ENCODE measurements around the gene NBR1.
"Not testable (repeated sequence)": the region's sequence is repeated elsewhere in the genome, so short reads cannot be mapped to it uniquely, and the experiment has no call there.

NBR1 gene

DNA sequence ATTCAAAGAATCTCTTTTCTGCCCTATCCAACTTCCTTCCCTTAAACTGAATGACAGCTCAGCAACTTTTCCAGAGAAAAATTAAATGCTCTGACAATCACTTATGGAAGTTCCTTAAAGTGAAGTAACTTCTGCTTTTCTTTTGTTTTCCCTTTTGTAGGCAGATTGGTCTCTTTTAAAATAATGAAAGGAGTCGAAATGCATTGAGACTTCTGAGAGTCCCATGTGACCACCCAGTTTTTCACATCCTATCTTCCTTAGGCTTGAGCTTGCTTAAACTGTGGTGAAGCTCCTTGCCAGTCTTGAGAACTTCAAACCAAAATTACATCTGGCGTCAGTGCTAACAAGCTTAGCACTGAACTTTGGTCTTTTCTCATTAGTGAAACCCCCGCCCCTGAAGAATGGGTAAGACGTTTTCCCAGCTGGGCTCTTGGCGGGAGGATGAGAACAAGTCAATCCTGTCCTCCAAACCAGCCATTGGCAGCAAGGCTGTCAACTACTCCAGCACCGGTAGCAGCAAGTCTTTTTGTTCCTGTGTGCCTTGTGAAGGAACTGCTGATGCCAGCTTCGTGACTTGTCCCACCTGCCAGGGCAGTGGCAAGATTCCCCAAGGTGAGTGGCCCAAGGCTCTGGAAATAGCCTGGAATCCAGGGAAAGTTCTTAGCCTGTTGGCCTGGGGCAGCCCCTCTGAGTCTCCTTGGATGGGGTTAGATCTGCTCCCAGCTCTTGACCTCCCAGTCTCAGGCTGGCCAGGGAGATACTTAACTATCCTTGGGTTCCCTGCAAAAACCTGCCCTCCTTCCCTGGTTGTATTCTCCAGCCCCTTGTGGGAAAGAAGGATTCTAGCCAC lies 41.9 kb downstream of the NBR1 start:
- no peak for DNase-seq (ENCODE audit: low read depth in 2 of 2, low spot score in 1 of 2)

DNA sequence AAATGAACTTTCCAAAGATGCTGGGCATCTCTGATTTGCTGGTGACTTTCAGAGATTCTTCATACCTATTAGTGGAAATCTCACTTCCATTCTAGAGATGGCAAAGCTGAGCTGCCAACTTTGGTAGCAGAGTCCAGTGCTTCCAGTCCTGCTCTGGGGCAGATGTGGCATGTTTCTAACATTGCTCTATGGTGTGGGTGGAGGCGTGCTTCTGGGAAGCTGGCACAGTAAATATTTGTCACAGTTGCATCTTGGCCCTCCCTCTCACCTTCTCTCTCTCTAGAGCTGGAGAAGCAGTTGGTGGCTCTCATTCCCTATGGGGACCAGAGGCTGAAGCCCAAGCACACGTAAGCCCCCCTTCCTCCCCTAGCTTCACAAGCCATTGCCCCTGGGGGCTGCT lies 42.5 kb downstream of the NBR1 start:
- DNase-seq (ENCODE audit: low read depth in 2 of 2, low spot score in 1 of 2): no peak

DNA sequence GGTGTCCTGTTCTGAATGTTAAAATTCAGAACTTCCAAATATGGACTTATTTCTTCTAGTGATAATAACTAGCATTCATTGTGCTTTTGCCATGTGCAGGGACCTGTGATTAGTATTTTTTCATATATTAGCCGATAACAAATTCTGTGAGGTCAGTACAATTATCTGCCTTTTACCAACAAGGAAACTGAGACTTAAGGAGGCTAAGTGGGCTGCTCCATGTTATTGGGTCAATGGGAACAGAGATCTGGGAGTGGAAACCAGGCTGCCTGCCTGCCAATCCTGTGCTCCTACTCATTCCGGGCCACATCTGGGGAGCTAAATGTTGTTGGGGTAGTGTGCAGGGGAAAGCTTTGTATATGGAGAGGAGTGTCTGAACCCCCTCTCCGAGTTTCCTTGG lies 44.3 kb downstream of the NBR1 start:
- no peak for DNase-seq (ENCODE audit: low read depth in 2 of 2, low spot score in 1 of 2)

DNA sequence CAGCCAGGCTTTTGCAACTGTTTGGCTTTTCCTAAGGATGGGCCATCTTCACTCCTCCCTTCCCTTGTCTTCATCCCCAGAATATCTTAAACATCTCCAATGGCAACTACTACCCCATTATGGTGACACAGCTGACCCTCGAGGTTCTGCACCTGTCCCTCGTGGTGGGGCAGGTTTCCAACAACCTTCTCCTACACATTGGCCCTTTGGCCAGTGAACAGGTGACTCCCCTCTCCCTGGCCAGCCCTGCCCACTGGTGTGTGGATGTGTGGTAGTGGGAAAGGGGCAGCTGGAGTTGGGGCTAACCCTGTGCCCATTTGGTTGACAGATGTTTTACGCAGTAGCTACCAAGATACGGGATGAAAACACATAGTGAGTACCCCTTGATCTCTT lies 45.4 kb downstream of the NBR1 start:
- DNase-seq (ENCODE audit: low read depth in 2 of 2, low spot score in 1 of 2): no peak

DNA sequence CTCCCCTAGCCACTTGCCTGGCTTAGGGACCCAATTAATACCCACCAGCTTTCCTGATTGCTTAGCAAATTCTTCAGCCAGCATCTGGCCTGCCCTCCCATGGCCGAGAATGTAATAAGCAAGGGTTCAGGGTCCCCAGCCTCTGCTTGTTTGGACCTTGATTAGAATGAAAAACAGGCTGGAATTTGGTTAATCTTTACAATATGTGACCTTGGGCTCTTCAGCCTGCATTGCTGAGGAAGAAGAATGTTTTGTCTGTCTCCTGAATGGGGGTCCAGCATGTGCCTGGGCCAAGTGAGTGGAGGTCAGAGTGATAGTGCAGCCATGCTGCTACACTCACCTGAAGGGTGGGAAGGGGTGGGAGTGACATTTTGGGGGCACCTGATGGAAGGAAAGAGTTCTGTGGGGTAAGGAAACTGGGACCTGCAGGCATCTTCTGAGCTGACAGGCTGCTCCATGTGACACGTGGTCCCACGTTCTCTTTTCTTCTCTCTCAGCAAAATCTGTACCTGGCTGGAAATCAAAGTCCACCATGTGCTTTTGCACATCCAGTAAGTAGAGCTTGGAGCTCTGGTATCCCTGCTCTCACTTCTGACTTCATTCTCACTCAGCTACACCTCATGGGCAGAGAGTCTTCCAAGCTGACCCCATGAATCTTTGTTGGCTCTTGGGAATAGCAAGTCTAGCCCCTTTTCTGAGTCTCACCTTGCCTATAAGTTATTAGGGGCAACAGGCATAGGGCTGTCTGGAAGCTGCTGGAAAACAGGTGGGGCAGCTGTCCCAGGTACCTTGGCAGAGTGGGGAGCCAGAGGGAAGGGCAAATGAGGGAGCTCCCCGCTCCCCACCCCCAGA lies 46.0 kb downstream of the NBR1 start:
- DNase-seq (ENCODE audit: low read depth in 2 of 2, low spot score in 1 of 2): no peak

DNA sequence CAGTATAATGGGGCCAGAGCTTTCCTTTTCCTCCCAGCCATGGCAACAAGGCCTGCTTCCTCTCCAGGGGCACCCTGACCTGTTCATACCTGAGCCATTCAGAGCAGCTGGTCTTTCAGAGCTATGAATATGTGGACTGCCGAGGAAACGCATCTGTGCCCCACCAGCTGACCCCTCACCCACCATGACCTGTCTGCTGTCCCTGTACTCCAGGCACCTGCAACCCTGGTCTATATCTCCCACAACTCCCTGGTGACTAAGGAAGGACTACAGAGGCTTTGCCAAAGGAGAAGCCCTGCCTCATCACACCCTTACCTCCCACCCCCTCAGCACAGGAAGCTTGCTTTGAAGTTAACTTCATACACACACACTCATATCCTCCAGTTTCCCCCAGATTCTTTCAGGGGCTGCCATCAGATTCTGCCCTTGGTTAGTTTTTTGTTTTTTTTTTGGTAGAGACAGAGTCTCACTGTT lies 46.6 kb downstream of the NBR1 start:
- no peak for DNase-seq (ENCODE audit: low read depth in 2 of 2, low spot score in 1 of 2)

DNA sequence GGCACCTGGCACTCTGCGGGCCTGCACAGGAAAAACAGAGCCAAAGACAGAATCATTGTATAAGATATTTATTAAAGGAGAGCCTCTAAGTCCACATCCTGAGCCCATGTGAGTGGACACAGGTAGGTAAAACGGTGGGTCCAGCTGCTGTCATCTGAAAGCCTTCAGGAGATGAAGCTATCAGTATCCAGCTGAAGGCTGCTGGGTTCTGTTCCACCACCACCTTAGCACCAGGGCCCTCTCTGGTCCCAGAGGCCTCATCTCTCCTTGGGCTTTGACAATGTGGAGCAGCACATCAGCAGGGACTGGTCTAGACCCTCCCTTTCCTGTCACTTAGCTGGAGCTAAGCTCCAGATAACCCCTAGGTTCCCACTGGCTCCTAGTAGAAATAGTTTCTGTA lies 48.0 kb downstream of the NBR1 start:
- no peak for DNase-seq (ENCODE audit: low read depth in 2 of 2, low spot score in 1 of 2)

DNA sequence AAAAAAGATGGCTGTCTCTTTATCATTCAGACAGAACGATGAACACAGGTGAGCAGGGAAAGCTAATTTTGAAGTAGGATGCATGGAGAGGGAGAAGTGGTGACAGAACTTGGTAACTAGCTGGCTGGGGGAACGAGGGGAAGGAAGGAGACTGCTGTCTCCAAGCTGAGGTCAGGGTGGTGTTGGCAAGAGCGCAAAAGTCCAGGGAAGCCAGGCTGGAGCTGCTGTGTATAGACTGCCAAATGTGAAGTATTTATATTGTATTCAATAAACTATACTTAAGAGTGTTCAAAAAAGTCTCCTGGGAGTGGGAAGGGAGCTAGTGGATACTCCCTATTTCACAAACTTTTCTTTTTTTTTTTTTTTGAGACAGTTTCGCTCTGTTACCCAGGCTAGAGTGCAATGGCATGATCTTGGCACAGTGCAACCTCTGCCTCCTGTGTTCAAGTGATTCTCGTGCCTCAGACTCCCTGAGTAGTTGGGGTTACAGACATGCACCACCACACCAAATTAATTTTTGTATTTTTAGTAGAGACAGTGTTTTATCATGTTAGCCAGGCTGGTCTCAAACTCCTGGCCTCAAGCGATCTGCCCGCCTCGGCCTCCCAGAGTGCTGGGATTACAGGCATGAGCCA lies 48.8 kb downstream of the NBR1 start:
- DNase-seq (ENCODE audit: low read depth in 2 of 2, low spot score in 1 of 2): no peak

DNA sequence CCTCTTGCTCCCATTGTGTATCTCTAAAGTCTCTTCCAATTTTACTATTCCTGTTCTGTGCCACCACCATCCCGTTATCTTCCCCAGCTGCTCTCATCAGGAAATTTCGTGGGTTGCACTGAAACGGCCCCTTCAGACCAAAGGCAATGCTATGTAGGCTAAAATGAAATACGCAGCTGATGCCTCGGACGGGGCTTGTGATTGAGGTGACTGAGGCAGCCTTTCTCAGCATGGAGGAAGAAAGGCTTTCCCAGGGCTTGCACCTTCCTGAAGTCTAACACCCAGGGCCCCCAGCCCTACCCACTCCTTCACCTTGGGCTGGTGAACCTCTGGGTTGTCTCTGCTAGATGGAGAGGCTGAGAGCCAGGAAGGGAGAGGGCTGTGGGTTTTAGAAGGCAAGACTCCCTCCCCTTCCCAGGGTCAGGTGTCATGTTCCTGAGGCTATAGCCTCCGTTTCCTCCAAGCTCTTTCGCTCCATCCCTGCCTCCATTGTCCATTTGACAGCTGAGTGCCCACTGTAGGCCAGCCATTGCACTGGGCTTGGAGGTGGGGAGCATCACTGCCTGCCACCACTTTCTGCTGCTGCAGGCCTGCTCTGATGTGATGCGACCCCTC lies 49.6 kb downstream of the NBR1 start:
- DNase-seq (ENCODE audit: low read depth in 2 of 2, low spot score in 1 of 2): no peak

DNA sequence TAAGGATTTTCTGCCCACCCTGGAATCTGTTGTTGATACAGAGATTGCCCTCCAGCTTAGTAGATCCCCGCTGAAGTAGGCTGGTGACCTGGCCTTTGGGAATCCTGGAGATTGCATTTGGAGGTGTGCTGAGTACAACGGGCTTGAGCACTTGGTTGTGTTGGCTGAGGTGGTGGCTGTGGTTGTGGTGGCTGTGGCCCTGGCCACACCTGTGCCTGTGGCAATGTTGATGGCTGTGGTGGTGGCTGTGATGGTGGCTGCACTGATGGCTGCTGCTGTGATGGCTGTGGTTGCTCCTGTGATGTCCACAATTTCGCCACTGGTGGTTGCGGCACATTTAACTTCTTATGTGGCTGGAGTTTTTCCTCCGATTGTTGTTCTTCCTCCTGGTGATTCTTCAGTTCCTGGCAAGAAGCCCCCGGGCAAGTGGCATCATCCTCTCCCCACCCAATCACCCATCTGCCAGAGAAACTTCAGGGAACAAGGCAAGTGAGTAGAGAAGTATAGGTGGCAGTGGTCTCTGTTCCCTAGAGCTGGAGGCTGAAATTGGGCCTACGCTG lies 53.2 kb downstream of the NBR1 start:
- no peak for DNase-seq (ENCODE audit: low read depth in 2 of 2, low spot score in 1 of 2)

DNA sequence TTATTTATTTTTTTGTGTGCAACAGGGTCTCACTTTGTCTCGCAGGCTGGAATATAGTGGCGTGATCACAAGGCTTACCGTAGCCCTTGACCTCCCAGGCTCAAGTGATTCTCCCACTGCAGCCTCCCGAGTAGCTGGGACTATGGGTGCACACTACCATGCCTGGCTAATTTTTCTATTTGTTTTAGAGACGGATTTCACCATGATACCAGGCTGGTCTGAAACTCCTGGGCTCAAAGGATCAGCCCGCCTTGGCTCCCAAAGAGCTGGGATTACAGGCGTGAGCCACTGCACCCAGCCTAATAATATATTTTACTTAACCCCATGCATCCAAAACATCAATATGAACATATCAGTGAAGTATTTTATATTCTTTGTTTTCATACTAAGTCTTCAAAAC lies 55.4 kb downstream of the NBR1 start:
- DNase-seq (ENCODE audit: low read depth in 2 of 2, low spot score in 1 of 2): no peak

DNA sequence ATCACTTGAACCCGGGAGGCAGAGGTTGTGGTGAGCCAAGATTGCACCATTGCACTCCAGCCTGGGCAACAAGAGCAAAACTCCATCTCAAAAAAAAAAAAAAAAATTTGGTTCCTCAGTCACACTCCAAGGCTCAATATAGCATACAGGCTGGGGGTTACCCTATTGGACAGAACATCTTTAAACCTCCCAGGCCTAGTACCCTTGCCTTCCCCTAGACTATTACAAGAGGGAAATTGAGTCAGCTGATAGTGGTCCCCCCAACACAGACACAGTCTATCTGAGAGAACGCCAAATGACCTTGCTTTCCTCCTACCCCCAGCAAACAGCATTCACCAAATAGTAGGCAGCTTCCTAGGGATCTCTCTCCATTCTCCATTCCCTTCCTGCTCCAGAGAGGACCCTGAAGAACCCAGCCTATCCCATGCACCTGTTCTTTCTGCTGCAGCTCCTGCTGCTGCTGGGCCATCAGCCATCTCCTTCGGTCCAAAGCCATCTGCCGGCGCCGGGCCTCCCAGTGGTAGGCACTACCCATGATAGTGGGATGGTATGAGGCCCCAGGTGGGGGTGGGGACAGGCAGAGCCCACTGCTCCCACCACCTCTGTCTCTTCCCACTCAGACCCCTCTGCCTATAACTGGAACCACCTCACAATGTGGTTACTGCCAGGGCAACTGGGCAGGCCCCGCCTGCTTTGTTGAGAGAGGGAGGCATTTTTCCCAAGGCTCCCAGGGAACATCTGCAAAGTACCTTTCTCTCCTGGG lies 57.2 kb downstream of the NBR1 start, which contains the start of gene CCDC200:
TSS of gene CCDC200 (minus strand) at position 604 of the 763 bp plus-strand sequence. CDS start at position 535, 69 bp downstream.
- DNase-seq (ENCODE audit: low read depth in 2 of 2, low spot score in 1 of 2): not testable (repeated sequence)

DNA sequence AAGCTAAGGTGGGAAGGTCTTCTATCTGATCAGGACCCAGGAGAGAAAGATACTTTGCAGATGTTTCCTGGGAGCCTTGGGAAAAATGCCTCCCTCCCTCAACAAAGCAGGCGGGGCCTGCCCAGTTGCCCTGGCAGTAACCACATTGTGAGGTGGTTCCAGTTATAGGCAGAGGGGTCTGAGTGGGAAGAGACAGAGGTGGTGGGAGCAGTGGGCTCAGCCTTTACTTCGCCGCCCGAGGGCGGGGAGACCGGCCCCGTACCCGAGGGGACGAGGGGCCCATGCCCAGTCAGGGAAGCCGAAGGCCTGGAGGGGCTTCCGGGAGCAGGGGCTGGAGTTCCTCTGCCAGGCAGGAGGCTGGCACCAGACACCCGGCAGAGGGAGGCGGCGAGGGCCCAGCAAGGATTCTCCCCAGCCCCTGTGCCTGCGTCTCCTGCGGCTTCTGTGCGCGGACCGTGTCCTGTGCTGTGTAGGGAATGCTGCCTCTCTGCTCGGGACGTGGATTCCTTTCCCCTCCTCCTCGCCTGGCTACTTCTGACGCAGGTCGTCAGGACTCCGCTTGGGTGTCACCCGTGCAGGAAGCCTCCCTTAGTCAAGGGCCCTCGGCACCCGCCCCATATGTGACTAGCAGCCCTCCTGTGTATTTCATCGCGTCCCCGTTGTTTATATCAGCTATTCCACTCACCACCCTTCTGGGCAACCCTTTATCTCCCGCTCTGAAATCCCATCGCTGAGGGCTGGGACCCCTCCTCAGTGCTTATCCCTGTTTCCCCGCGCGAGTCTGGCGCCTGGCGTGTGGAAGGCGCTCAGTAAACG lies 60.4 kb downstream of the NBR1 start:
- DNase-seq (ENCODE audit: low read depth in 2 of 2, low spot score in 1 of 2): not testable (repeated sequence)

DNA sequence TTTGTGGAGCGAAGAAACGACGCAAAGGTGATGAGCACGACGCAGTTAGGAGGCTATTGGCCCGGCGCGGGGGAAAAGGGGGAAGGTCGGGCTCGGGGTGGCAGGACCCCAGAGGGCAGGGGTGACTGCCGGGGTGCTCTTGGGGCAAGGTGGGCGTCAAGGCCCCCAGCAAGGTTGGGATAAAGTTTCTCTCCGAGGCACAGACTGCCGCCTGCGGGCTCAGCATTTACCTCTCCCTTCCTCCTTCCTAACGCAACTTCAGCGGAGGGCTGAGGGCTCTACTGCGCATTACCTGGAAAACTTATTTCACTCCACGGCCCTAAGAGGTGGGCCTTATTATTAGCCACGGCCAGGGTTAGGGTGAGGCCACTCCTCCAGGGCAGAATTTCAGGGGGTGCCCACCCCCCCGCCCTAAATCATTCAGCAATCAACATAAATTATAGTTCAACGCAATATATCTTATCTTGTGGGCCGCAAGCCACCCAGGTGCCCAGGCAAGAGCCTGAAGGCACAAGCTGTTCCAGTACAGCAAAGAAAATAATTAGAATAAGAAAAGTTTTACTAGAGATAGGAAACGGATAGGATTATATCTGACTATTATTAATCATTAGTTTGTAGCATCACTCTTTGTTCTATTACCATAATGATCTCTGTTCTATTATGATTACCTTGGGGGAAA lies 61.1 kb downstream of the NBR1 start:
- DNase-seq (ENCODE audit: low read depth in 2 of 2, low spot score in 1 of 2): not testable (repeated sequence)

DNA sequence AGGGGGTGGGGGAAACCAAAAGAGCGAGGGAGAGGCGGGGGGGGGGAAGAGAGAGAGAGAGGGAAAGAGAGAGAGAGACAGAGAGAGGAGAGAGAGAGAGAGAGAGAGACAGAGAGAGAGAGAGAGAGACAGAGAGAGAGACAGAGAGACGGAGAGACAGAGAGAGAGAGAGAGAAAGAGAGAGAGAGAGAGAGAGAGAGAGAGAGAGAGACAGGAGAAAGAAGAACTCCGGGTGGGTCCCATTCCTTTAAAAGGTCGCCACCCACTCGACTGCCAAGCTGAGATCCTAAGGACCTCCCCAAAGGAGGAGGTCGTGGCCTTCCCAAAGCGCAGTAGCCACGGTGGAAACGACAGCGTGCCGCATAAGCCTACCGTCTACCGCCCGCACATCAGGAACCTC lies 62.2 kb downstream of the NBR1 start:
- not testable (repeated sequence) for DNase-seq (ENCODE audit: low read depth in 2 of 2, low spot score in 1 of 2)

DNA sequence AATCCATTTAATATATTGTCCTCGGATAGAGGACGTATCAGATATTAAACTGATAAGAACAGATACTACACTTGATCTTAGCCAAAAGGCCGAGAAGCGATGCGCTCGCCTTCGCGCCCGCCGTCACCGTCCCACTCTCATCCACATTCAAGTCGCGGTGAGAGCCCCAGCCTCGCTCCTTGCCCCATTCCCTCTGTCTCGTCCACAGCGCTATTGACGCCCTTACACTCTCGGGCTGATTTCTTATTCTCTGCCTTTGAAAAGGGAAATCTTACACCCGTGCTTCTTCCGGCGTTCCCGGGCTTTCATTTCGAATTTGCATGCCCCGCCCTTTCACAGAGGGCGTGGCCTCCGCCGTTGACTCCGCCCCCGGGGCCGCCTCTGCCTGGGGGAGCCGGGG lies 62.9 kb downstream of the NBR1 start, which contains the start of gene RNU2-1:
TSS of gene RNU2-1 (minus strand) at position 101 of the 400 bp plus-strand sequence.
- not testable (repeated sequence) for DNase-seq (ENCODE audit: low read depth in 2 of 2, low spot score in 1 of 2)

DNA sequence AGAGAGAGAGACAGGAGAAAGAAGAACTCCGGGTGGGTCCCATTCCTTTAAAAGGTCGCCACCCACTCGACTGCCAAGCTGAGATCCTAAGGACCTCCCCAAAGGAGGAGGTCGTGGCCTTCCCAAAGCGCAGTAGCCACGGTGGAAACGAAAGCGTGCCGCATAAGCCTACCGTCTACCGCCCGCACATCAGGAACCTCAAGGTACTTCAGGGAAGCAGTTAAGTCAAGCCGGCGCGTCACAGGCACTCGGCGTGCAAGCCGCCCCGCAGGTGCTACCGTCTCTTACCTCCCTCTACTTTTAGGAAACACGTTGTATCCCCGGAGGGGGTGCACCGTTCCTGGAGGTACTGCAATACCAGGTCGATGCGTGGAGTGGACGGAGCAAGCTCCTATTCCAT lies 68.6 kb downstream of the NBR1 start:
- not testable (repeated sequence) for DNase-seq (ENCODE audit: low read depth in 2 of 2, low spot score in 1 of 2)

DNA sequence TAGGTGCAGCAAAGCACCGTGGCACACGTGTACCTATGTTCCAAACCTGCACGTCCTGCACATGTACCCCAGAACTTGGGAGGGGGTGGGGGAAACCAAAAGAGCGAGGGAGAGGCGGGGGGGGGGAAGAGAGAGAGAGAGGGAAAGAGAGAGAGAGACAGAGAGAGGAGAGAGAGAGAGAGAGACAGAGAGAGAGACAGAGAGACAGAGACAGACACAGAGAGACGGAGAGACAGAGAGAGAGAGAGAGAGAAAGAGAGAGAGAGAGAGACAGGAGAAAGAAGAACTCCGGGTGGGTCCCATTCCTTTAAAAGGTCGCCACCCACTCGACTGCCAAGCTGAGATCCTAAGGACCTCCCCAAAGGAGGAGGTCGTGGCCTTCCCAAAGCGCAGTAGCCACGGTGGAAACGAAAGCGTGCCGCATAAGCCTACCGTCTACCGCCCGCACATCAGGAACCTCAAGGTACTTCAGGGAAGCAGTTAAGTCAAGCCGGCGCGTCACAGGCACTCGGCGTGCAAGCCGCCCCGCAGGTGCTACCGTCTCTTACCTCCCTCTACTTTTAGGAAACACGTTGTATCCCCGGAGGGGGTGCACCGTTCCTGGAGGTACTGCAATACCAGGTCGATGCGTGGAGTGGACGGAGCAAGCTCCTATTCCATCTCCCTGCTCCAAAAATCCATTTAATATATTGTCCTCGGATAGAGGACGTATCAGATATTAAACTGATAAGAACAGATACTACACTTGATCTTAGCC lies 69.8 kb downstream of the NBR1 start:
- DNase-seq (ENCODE audit: low read depth in 2 of 2, low spot score in 1 of 2): not testable (repeated sequence)

All from stimulated activated CD8-positive, alpha-beta memory T cell treated with anti-CD3 and anti-CD28 coated beads, Interleukin-4, amount 100 ng/mL, for 4 hours (primary cell).